GM18909 (cell line): ENCODE data around the gene WHAMM.
A peak's percentile ranks its signal among the peaks of the same experiment; 100 is the strongest.

Experiments used
- ATAC-seq: cut with Tn5 transposase; IDR thresholded peaks from one replicate; pipeline ENCODE4 v1.9.1; 2021; ENCODE audit warnings: mild to moderate bottlenecking; ENCODE audit not compliant: unreplicated experiment, poor library complexity

WHAMM gene

GRCh38 chr15:82835391-82835917, 26.0 kb downstream of the WHAMM start:
- no peak for ATAC-seq

GRCh38 chr15:82838096-82838735, 28.8 kb downstream of the WHAMM start:
- ATAC-seq = no peak

- ATAC-seq = no peak
Measured at GRCh38 chr15:82839136-82839535, 29.7 kb downstream of the WHAMM start.

GRCh38 chr15:82840166-82840565, 30.7 kb downstream of the WHAMM start:
- ATAC-seq = no peak

GRCh38 chr15:82843566-82843965, 34.1 kb downstream of the WHAMM start:
- ATAC-seq = no peak

GRCh38 chr15:82845686-82846085, 36.3 kb downstream of the WHAMM start:
- ATAC-seq = no peak

GRCh38 chr15:82846621-82847020, 37.2 kb downstream of the WHAMM start:
- no peak for ATAC-seq

GRCh38 chr15:82847703-82848102, 38.3 kb downstream of the WHAMM start:
- ATAC-seq = no peak

- ATAC-seq = no peak
Measured at GRCh38 chr15:82848241-82848993, 39.0 kb downstream of the WHAMM start.

- peak; percentile 63 for ATAC-seq
Measured at GRCh38 chr15:82849556-82850512, 40.4 kb downstream of the WHAMM start.

GRCh38 chr15:82850731-82851130, 41.3 kb downstream of the WHAMM start:
- no peak for ATAC-seq

- no peak for ATAC-seq
Measured at GRCh38 chr15:82851306-82851850, 42.0 kb downstream of the WHAMM start.

- ATAC-seq = no peak
Measured at GRCh38 chr15:82851981-82852511, 42.6 kb downstream of the WHAMM start.

- ATAC-seq = no peak
Measured at GRCh38 chr15:82852941-82853561, 43.6 kb downstream of the WHAMM start.

GRCh38 chr15:82854554-82854953, 45.1 kb downstream of the WHAMM start:
- no peak for ATAC-seq

- no peak for ATAC-seq
Measured at GRCh38 chr15:82855286-82856100, 46.1 kb downstream of the WHAMM start.

GRCh38 chr15:82856397-82857170, 47.2 kb downstream of the WHAMM start:
- no peak for ATAC-seq

GRCh38 chr15:82858932-82859331, 49.5 kb downstream of the WHAMM start:
- no peak for ATAC-seq
